ENCODE data around the gene OR2L5. TPM values are rescaled to one million over a fixed set of nuclear protein-coding genes. Genes with fewer than 3 reads are reported as not detected.

Gene OR2L5
- total RNA-seq, 1 experiment from 2014 or later = not detected

- POLR2A ChIA-PET = no interaction called here
- no peak for DNase-seq (ENCODE audit: low spot score)
- ATAC-seq = no peak
- peaks cover 71% of the 10 kb centered on the region for H3K9me3 Mint-ChIP-seq
- H3K27ac Mint-ChIP-seq = no peak overlapping the region
- H3K27me3 Mint-ChIP-seq (ENCODE audit: low read depth) = peaks cover 14% of the 10 kb centered on the region
- CTCF ChIA-PET = no interaction called here
- H3K4me1 Mint-ChIP-seq = no peaks in the 10 kb centered on the region
- no peak for TF ChIP-seq FOXJ3 (CRISPR knock-in tag; IDR thresholded peaks at IDR 0.05; ENCODE audit: borderline replicate concordance)
- TF ChIP-seq ESRRA (CRISPR knock-in tag; IDR thresholded peaks at IDR 0.05; ENCODE audit: borderline replicate concordance) = no peak
- no peak for TF ChIP-seq FOXP4 (CRISPR knock-in tag; IDR thresholded peaks at IDR 0.05)
- peaks cover 60% of the 10 kb centered on the region for H3K36me3 Mint-ChIP-seq
- H3K4me3 Mint-ChIP-seq = no peak overlapping the region
Measured at GRCh38 chr1:248000169-248000568, 13.3 kb upstream of the OR2L5 start.

GRCh38 chr1:248007778-248008177 lies 5.7 kb upstream of the OR2L5 start:
- Mint-ChIP-seq H3K36me3 (peaks cover 80% of the 10 kb centered on the region), H3K4me3 (no peak overlapping the region), H3K27me3 (ENCODE audit: low read depth) (peaks cover 10% of the 10 kb centered on the region), H3K4me1 (no peaks in the 10 kb centered on the region), H3K9me3 (peaks cover 92% of the 10 kb centered on the region), H3K27ac (no peak overlapping the region)
- CTCF ChIA-PET = no interaction called here
- POLR2A ChIA-PET = no interaction called here
- DNase-seq (ENCODE audit: low spot score) = no peak
- ATAC-seq = no peak
- TF ChIP-seq CBFB (CRISPR knock-in tag; IDR thresholded peaks at IDR 0.05; ENCODE audit: low read depth) = no peak
- no peak for TF ChIP-seq E2F4 (CRISPR knock-in tag; IDR thresholded peaks at IDR 0.05; ENCODE audit: borderline replicate concordance, low read depth)
- TF ChIP-seq ZBTB43 (CRISPR knock-in tag; IDR thresholded peaks at IDR 0.05) = no peak
- no peak for TF ChIP-seq GTF2I (CRISPR knock-in tag; conservative IDR thresholded peaks at IDR 0.05)
- no peak for TF ChIP-seq ATF6 (CRISPR knock-in tag; IDR thresholded peaks at IDR 0.05)
- TF ChIP-seq NFATC4 (CRISPR knock-in tag; IDR thresholded peaks at IDR 0.05) = no peak
- no peak for TF ChIP-seq TEAD4 (CRISPR knock-in tag; IDR thresholded peaks at IDR 0.05)
- TF ChIP-seq ZNF232 (CRISPR knock-in tag; IDR thresholded peaks at IDR 0.05) = no peak
- TF ChIP-seq FOXK1 (CRISPR knock-in tag; IDR thresholded peaks at IDR 0.05) = no peak
- no peak for TF ChIP-seq ZBTB21 (CRISPR knock-in tag; IDR thresholded peaks at IDR 0.05; ENCODE audit: borderline replicate concordance)
- no peak for TF ChIP-seq ZNF512 (CRISPR knock-in tag; IDR thresholded peaks at IDR 0.05; ENCODE audit: borderline replicate concordance)
- no peak for TF ChIP-seq NR1H2 (CRISPR knock-in tag; IDR thresholded peaks at IDR 0.05)
- TF ChIP-seq MAX (CRISPR knock-in tag; IDR thresholded peaks at IDR 0.05) = no peak
- no peak for TF ChIP-seq ZNF425 (CRISPR knock-in tag; conservative IDR thresholded peaks at IDR 0.05)
- TF ChIP-seq ZSCAN18 (CRISPR knock-in tag; IDR thresholded peaks at IDR 0.05) = no peak
- TF ChIP-seq KAT7 (CRISPR knock-in tag; IDR thresholded peaks at IDR 0.05; ENCODE audit: borderline replicate concordance) = no peak
- TF ChIP-seq ATF1 (CRISPR knock-in tag; IDR thresholded peaks at IDR 0.05) = no peak
- no peak for TF ChIP-seq AR (CRISPR knock-in tag; IDR thresholded peaks at IDR 0.05)

Measured in WTC11 (cell line).